HEK293T (cell line): ENCODE data around the gene MLLT10.

Source experiments
- BHLHE40 ChIP-seq: fragments of 450-650 bp; IDR thresholded peaks from 2 replicates; pipeline ENCODE4 v1.6.1; 2016; ENCODE audit warnings: mild to moderate bottlenecking, moderate library complexity, borderline replicate concordance
- FOXK2 ChIP-seq: fragments of 450-650 bp; IDR thresholded peaks from 2 replicates; pipeline ENCODE4 v1.6.1; 2016; ENCODE audit warnings: mild to moderate bottlenecking
- FOXM1 ChIP-seq: fragments of 450-650 bp; IDR thresholded peaks from 2 replicates; pipeline ENCODE4 v1.6.1; 2017; ENCODE audit warnings: mild to moderate bottlenecking, borderline replicate concordance
- HDGF ChIP-seq: fragments of 450-650 bp; IDR thresholded peaks from 2 replicates; pipeline ENCODE4 v1.6.1; 2017; ENCODE audit warnings: antibody characterized with exemption, borderline replicate concordance
- SP1 ChIP-seq: fragments of 450-650 bp; IDR thresholded peaks from 2 replicates; pipeline ENCODE4 v1.6.1; 2017
- SUZ12 ChIP-seq: fragments of 450-650 bp; IDR thresholded peaks from 2 replicates; pipeline ENCODE4 v1.6.1; 2016; ENCODE audit warnings: mild to moderate bottlenecking
- ZNF384 ChIP-seq: fragments of 450-650 bp; IDR thresholded peaks from 2 replicates; pipeline ENCODE4 v1.6.1; 2016

- no peak for TF ChIP-seq HDGF
- no peak for TF ChIP-seq SP1
- no peak for TF ChIP-seq BHLHE40
- TF ChIP-seq FOXK2: no peak
- no peak for TF ChIP-seq SUZ12
- TF ChIP-seq FOXM1: no peak
- no peak for TF ChIP-seq ZNF384
Observed at GRCh38 chr10:21638681-21639080, 104.6 kb downstream of the MLLT10 start.
